HepG2 (cell line): ENCODE measurements around the gene SYT8. TPM values are rescaled to one million over a fixed set of nuclear protein-coding genes. Genes with fewer than 3 reads are reported as not detected.
A peak's percentile ranks its signal among the peaks of the same experiment; 100 is the strongest.

Experiments
- GMEB1 ChIP-seq: sonication (generic); formaldehyde crosslinking; IDR thresholded peaks from 2 replicates; pipeline ENCODE4 v1.5.1; 2020; ENCODE audit warnings: missing genetic modification reagents, mild to moderate bottlenecking, borderline replicate concordance
- IKZF1 ChIP-seq: fragments of 450-650 bp; IDR thresholded peaks from 2 replicates; pipeline ENCODE4 v1.7.1; 2016
- KLF9 ChIP-seq: IDR thresholded peaks from 2 replicates; pipeline ENCODE4 v1.6.1; 2016; ENCODE audit warnings: low read depth
- LCORL ChIP-seq, 2 experiments: fragments of 450-650 bp in 1 of 2; sonication (generic) in 1 of 2; formaldehyde crosslinking in 1 of 2; IDR thresholded peaks; 2 replicates each; pipeline versions ENCODE4 v1.5.0 to v1.6.1; 2017 to 2020; ENCODE audit warnings: antibody characterized with exemption in 1 of 2, missing genetic modification reagents in 1 of 2
- MTF2 ChIP-seq: sonication (generic); formaldehyde crosslinking; IDR thresholded peaks from 2 replicates; pipeline ENCODE4 v1.5.0; 2020; ENCODE audit warnings: missing genetic modification reagents, borderline replicate concordance
- PLRG1 ChIP-seq: fragments of 450-650 bp; conservative IDR thresholded peaks from 2 replicates; pipeline ENCODE4 v1.6.1; 2016
- PRDM4 ChIP-seq: sonication (generic); formaldehyde crosslinking; IDR thresholded peaks from 2 replicates; pipeline ENCODE4 v1.9.0; 2021; ENCODE audit warnings: missing genetic modification reagents, borderline replicate concordance
- SP2 ChIP-seq: sonication (generic); formaldehyde crosslinking; IDR thresholded peaks from 2 replicates; pipeline ENCODE4 v1.5.1; 2020; ENCODE audit warnings: mild to moderate bottlenecking, missing genetic modification reagents
- SYNCRIP ChIP-seq: fragments of 200-400 bp; formaldehyde crosslinking; IDR thresholded peaks from 2 replicates; pipeline ENCODE4 v1.6.1; 2018; ENCODE audit warnings: mild to moderate bottlenecking, low read depth, low read length; ENCODE audit not compliant: insufficient read depth
- TEAD2 ChIP-seq: sonication (generic); formaldehyde crosslinking; IDR thresholded peaks from 2 replicates; pipeline ENCODE4 v1.9.0; 2021; ENCODE audit warnings: missing genetic modification reagents
- TFAP4 ChIP-seq: sonication (generic); IDR thresholded peaks from 2 replicates; pipeline ENCODE4 v1.6.1; 2016; ENCODE audit warnings: low read depth, borderline replicate concordance
- THAP8 ChIP-seq: sonication (generic); formaldehyde crosslinking; IDR thresholded peaks from 2 replicates; pipeline ENCODE4 v1.5.1; 2020; ENCODE audit warnings: missing genetic modification reagents, mild to moderate bottlenecking, borderline replicate concordance
- USF2 ChIP-seq, 2 experiments: sonication (generic) in 1 of 2; formaldehyde crosslinking in 1 of 2; IDR thresholded peaks; 2 replicates each; pipeline versions ENCODE4 v1.5.1 to v1.6.1; 2011 to 2020; ENCODE audit warnings: borderline replicate concordance in 1 of 2, low read depth in 1 of 2, low read length in 1 of 2, mild to moderate bottlenecking in 1 of 2, missing genetic modification reagents in 1 of 2, moderate library complexity in 1 of 2
- ZBTB49 ChIP-seq: sonication (generic); formaldehyde crosslinking; IDR thresholded peaks from 2 replicates; pipeline ENCODE4 v1.4.0; 2020; ENCODE audit warnings: missing genetic modification reagents, borderline replicate concordance
- ZNF224 ChIP-seq: sonication (generic); formaldehyde crosslinking; IDR thresholded peaks from 2 replicates; pipeline ENCODE4 v1.5.0; 2020; ENCODE audit warnings: mild to moderate bottlenecking, missing genetic modification reagents
- ZNF282 ChIP-seq: fragments of 450-650 bp; IDR thresholded peaks from 2 replicates; pipeline ENCODE4 v1.6.1; 2018; ENCODE audit not compliant: partially characterized antibody
- polyA plus RNA-seq, 8 experiments: library from polyadenylated mRNA; depleted of rRNA in 3 of 8; stranded (reverse) in 7 of 8; unstranded in 1 of 8; fragments of >200 nt; fragmentation: Illumina TruSeq in 4 of 8; extraction: Trizol in 4 of 8; gene quantifications; 2 replicates each; pipeline versions ENCODE4 v1.2.1 to v1.2.3, GENCODE V29; 2011 to 2016; ENCODE audit warnings: low read depth in 4 of 8, missing spikeins in 1 of 8, mixed read lengths in 1 of 8; ENCODE audit not compliant: insufficient read depth in 1 of 8
- total RNA-seq, 5 experiments: library from RNA; depleted of rRNA; stranded (reverse); fragments of >200 nt; fragmentation: Illumina TruSeq; extraction: Trizol; gene quantifications; 2 replicates each; pipeline ENCODE4 v1.2.3, GENCODE V29; 2016; ENCODE audit warnings: low read depth in 1 of 5

Gene SYT8
- total and polyA plus RNA-seq, 2 of the 13 experiments (the other 11 are each of a cell fraction or from before 2014, with no cell fraction given) = 0.60 to 2.3 TPM

GRCh38 chr11:1830322-1831223 lies 4.2 kb upstream of the SYT8 start (continued):
- TF ChIP-seq THAP8 (CRISPR knock-in tag) (no peak), SYNCRIP (no peak), PRDM4 (no peak), KLF9 (CRISPR knock-in tag) (no peak; the same call in 1 of the 2 replicates), PLRG1 (no peak), TFAP4 (peak; percentile 75; the same call in 1 of the 2 replicates), ZBTB49 (no peak), MTF2 (CRISPR knock-in tag) (no peak), SP2 (no peak), IKZF1 (no peak), LCORL (IDR thresholded peaks at IDR 0.05) (no peak), LCORL (CRISPR knock-in tag; IDR thresholded peaks at IDR 0.05) (peak; percentile 97), ZNF224 (CRISPR knock-in tag) (0 out of 2 replicates have a peak, but pooled peaks have one; percentile 43), ZNF282 (no peak), GMEB1 (CRISPR knock-in tag) (peak; percentile 73), TEAD2 (CRISPR knock-in tag) (no peak), USF2 (IDR thresholded peaks at IDR 0.05; ENCODE audit: low read depth, low read length) (no peak), USF2 (CRISPR knock-in tag; IDR thresholded peaks at IDR 0.05; ENCODE audit: borderline replicate concordance) (no peak)
